Posterior vena cava (tissue), 2 donors: ENCODE measurements around the gene PGBD5. TPM values are rescaled to one million over a fixed set of nuclear protein-coding genes. Genes with fewer than 3 reads are reported as not detected.

ENCODE experiments used
- DNase-seq: peaks from one replicate; pipeline ENCODE4 v3.0.0-alpha.2; 2020; ENCODE audit warnings: low spot score
- intact Hi-C, 2 donors: fragments of 100-400 bp; cut with DNase I; formaldehyde crosslinking; loops; one replicate each; pipeline versions ENCODE4 v1.14.1 to v1.14.2; 2022 to 2023
- total RNA-seq, 2 donors: library from RNA; stranded (reverse); fragmentation: NEBNext Ultra II Directional; extraction: Animal tissue kit (Norgen Biotek cat#: 25700); gene quantifications; one replicate each; pipeline ENCODE4 v1.2.1, GENCODE V29; 2021
- donor health status: DM: yes; HTN: yes; CAD: no.
- donor health status: DM: yes; HTN: yes; CAD: no.

The PGBD5 gene
- total RNA-seq, 2 donors from 2014 or later: 0.43 to 0.56 TPM

DNA sequence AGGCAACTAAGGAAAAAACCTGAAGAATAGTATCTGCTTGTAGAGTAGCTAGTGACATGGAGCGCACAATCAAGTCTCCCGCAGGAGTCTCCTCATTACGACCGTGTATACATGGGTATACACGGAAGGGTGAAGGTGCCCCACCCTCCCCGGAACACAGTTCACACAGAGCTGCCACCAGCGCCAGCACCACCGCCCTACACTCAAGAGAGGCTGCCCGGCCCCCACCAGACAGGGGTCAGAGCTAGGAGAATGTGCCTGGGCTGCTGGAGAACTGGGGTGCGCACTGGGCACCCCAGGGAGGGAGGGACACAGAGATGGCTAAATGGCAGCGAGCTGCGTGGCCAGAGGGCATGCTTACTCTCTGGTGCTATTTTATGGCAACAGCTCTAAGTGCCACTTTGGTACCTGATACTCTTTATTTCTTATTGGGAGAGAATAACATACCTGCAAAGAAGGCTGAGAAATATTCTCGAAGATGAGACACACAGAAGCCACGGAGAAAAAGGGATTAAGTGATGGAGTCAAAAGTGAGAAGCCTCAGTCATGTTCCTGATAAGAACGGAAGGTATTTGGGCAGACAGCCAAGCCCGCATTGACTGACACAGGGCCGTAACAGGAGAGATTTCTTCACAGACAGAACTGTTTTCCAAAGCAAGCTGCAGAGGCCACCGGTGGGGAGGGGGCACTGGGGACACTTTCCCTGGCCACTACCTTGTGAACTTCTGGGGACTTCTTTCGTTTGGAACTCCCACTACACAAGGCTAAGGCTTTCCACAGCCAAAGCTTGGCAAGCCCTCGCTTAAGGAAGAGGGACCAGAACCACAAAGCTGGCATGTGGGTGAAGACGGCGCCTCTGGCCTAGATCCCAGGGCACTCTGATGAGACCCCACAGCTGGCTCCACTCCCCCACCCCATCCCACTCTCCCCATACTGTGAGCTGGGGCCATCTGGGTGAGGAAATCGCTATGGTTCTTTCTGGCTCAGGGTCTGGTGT, 108.0 kb downstream of the PGBD5 start:
- DNase-seq: peak; percentile 64
- intact Hi-C loops: no loop called here

DNA sequence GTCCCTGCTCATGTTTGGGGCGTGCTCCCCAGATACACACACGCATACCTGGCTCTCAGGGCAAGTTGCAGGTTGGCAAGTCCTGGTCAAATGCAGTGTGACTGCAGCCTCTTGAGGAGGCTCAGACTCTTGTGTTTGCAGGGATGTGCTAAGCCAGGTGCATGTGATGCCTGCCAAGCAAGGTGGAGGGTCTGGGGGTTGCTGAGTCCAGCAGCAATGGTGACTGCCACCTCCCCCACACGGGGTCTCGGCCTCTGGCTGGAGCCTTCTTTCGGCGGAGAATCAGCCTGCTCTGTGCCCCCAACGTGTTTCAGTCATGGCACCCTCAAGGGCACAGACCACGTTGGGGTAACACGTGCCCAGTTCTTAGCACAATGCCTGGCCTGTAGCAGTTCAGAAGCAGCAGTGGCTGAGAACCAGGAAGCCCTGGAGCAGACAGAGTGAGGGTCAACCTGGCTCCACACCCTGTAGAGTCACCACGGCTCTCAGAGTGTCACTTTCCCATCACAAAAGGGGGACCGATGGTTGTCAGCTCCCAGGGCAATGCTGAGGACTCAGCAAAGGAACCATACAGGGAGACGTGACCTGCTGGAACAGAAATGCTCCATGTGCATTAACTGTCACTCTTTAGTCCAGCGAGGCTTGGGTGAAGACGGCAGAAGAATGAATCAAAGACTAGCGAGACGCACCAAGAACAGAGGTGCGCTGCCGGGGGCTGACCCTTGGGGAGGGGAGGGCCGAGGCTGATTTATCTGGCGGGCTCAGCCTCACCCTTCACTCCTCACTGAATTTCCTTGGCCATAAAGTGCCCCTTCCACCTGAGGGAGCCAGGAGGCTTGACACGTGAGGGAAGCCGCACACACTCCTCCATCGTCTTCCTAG, 109.0 kb downstream of the PGBD5 start:
- intact Hi-C loops: no loop called here
- DNase-seq: peak; percentile 74

DNA sequence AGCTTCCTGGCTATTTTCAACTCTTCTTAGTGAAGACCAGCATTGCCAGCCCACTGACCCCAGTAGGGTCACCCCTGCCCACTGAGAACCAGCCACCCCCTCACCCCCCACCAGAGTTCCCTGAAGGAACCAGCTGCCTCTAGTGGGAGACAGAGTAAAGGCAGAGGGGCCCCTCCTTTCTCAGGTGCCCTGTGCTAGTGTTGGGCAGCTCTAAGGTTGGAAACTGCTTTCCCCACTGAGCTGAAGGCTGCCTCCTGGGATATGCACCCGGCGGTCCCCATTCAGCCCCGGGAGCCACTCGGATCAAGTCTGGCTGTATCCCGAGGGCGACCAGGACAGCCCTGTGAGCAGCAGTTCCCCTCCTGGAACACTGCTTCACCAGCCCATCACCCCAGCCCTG, 111.0 kb downstream of the PGBD5 start:
- peak; percentile 52 for DNase-seq
- intact Hi-C loops: no loop called here

DNA sequence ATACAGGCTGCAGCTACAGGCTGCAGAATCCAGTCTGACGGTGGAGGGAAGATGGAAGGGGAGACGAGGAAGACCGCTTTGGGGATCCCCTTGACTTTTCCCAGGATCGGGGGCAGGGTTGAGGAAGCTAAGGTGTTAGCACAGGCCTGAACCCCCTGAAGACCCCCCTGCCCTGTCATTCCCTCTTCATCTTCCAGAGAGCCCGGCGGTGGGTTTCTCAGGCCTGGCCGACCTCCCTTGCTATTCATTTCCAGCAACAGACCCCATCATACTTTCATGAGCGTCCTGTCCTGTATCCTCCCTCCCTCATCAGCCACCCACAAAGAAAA, 112.0 kb downstream of the PGBD5 start:
- DNase-seq: peak; percentile 42
- intact Hi-C loops: loop anchor here in 1 of 2 donors (5.0 kb wide), 1 partner anchor 652 kb away; no protein-coding TSS in a partner anchor

DNA sequence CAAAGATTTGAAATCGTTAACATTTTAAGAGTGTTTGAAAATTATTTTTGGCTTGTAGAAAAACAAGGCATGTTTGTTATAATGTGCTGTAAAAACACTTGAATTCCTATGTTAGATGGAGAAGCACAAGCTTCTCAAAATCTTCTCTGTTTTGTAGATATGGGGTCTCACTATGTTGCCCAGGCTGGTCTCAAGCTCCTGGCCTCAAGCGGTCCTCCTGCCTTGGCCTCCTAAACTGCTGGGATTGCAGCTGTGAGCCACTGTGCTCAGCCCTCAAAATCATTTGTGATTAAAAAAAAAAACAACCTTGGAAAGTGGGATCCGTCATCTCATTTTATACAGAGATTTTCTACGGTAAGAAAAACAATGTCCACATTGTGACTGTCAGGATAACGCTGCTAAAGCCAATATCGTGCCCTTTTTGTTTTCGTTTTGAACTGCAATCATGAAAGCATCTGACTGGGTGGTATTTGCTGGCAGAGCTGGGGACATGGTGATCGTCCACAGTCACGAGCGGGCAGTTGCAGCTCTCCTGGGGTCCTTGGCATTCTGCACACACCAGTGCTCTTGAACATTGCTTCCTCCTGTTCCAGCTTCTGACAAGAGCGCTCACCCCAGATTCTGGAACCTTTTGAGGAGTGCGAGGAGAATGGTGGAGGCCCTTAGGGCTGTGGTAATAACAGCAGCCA, 112.5 kb downstream of the PGBD5 start:
- intact Hi-C loops: loop anchor here in 1 of 2 donors (5.0 kb wide), 1 partner anchor 651 kb away; no protein-coding TSS in a partner anchor
- peak; percentile 68 for DNase-seq

DNA sequence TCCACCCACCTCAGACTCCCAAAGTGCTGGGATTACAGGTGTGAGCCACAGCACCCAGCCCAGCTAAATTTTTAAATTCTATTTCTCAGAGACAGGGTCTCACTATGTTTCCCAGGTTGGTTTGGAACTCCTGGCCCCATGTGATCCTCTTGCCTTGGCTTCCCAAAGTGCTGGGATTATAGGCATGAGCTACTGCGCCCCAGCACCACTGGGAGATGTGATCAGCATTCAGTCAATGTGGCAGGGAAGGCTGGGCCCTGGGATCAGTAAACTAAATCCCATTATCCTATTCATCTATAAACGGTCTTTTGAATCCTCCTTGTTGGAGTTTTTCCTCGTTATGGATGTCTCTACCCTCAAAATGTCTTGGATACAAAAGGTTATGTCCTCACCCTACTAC, 113.5 kb downstream of the PGBD5 start:
- DNase-seq: peak; percentile 14
- intact Hi-C loops: loop anchor here in 1 of 2 donors (5.0 kb wide), 1 partner anchor 650 kb away; no protein-coding TSS in a partner anchor

DNA sequence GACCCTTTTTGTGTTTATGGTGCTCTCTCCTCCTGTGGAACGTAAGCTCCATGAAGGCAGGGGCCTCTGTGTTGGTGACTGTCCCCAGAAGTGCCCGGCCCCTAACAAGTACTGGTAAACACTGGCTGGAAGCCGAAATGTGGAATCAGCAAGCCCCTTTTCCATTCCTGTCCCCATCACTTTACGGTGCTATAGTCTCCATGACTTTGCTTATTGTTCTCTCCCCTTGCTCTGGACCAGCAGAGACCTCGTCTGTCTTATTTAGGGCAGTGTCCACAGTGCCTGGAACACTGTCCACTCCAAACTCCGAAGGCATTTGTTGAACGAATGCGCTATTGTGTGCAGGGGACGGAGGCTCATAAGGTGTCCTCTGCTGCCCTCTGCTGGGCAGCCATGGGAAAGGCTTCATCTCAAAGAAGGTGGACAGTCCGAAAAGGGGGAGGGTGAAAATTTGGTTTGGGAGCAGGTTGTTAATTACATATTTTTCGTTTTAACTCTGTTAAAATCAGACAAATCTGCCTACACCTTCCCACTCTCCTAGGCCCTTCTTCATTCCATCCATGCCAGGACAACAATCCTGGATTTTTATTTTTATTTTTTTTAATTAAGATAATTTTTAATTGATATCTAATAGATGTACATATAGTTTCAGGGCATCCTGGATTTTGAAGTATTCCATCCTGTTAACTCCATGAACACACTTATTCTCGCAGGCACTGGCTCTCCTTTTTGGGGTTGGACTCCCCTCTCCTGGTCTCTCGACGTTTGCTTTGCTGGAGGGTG, 115.6 kb downstream of the PGBD5 start:
- intact Hi-C loops: loop anchor here in 1 of 2 donors (5.0 kb wide), 1 partner anchor 648 kb away; no protein-coding TSS in a partner anchor
- DNase-seq: peak; percentile 92

DNA sequence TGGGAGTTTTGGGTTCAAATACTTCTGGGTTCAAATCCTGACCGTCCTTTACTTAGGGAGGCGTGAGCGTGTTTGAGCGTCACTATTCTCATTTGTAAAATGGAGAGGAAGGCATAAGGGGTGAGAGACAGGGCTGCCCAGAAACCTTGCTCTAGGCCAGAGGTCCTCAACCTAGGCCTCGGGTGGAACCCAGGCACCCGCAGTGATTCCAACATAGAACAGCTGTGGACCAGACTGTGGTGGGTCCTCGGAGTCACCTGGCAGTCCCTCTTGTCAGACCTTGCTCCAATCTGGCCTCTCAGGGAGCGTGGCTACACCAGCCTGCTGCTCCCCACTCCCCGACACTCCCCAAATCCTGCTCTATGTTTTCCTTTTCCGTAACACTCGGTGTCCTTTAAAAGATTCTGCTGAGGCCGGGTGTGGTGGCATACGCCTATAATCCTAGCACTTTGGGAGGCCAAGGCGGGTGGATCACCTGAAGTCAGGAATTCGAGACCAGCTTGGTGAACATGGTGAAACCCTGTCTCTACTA, 116.4 kb downstream of the PGBD5 start:
- intact Hi-C loops: loop anchor here (5.0 kb wide), 1 partner anchor 647 kb away; no protein-coding TSS in a partner anchor
- peak; percentile 74 for DNase-seq

DNA sequence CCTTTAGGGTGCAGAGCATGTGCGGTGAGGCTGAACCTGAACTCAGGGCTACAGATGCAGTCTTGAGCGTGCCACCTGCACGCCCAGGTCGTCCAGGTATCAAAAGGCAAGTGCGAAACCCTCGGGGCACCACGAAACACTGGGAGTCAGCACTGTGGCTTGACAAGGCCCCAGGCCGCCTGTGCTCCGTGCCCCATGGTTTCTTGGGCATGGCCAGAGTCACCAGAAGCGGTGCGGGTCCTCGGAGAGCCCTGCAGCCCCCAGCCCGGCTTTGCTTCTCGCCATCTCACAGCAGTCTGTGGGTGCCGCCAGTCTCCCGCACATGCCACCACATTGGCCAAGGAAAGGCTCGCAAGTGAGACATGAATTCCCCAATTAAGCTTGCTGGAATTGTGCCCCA, 117.3 kb downstream of the PGBD5 start:
- intact Hi-C loops: loop anchor here in 1 of 2 donors (5.0 kb wide), 1 partner anchor 647 kb away; no protein-coding TSS in a partner anchor
- peak; percentile 77 for DNase-seq

DNA sequence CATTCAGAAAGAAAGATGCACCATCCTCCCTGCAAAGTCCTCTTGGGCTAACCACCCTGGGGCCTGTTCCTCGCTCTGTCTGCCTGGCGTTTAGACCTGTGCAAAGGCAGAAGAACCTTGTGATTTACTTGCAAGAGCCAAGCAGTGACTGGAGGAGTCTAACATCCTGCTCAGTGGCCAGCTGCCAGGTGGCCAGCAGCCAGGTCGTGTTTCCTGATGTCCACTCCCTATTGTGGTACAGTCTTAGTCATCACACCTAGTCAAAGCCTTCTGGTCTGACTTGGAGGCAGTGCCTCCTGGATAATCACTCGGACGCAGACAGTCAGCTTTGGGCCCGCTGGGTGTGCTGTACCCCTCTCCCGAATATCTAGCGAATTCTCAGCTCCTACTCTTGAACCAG, 118.1 kb downstream of the PGBD5 start:
- intact Hi-C loops: loop anchor here in 1 of 2 donors (5.0 kb wide), 1 partner anchor 646 kb away; no protein-coding TSS in a partner anchor
- DNase-seq: peak; percentile 91

DNA sequence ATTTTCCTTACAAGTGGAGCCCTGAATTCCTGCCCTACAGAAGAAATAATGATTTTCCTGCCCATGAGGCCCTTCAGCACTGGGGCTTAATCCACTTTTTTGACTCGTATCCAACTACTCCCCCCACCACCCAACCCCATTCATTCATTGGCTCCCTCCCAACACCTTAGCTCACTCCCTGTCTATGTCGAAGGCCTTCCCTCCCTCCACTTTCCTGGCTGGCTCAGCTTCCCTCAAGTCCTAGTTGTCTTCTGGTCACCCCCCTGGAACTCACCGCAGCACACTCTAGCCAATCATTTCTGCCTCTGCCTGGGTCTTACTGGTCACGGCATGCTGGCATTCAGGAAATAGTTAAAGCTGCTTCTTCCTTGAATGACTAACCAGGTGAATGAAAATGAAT, 118.9 kb downstream of the PGBD5 start:
- peak; percentile 58 for DNase-seq
- intact Hi-C loops: loop anchor here in 1 of 2 donors (5.0 kb wide), 1 partner anchor 645 kb away; no protein-coding TSS in a partner anchor

DNA sequence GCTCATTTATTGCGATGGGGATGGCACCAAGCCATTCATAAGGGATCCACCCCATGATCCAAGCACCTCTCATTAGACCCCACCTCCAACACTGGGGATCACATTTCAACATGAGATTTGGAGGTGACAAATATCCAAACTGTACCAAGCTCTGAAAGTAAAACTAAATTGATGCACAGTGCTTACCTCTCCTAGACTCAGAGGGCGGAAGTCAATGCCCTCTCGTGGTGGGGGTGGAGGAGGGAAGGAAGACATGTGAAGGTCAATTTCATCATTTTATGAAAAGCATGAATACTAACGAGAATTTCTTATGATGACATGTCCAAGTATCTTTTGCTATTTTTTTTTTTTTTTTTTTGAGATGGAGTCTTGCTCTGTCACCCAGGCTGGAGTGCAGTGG, 120.0 kb downstream of the PGBD5 start:
- intact Hi-C loops: loop anchor here in 1 of 2 donors (5.0 kb wide), 1 partner anchor 644 kb away; no protein-coding TSS in a partner anchor
- DNase-seq: peak; percentile 11

DNA sequence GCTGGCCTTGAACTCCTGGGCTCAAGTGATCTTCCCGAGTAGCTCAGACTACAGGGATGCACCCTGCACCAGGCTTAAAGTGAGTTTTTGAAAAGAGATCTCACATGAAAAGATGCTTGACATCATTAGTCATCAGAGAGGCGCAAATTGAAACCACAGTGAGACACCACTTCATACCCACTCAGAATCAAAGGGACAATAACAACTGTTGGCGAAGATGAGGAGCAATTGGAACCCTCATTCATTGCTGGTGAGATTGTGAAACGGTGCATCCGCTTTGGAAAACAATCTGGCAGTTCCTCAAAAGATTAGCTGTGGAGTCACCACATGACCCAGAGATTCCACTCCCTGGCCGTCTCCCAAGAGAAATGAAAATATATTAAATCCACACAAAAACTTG, 122.3 kb downstream of the PGBD5 start:
- intact Hi-C loops: no loop called here
- DNase-seq: no peak

DNA sequence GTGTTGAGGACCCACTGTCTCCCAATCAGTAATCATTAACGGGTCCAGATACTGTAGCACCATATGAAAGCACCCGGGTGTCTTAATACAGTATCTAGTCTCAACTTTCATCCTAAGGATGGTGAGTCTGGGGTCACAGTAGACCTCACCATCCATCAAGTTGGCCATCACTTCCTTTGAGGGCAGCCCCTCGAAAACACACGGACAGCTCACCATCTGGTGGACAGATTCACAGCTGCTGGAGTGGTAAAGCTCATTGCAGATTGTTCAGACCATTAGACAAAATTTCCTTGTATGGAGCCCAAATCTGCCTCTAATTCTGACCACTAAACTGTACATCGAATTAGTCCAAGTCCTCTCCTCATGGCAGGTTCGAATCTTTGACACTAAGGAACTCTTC, 123.1 kb downstream of the PGBD5 start:
- no peak for DNase-seq
- intact Hi-C loops: no loop called here

DNA sequence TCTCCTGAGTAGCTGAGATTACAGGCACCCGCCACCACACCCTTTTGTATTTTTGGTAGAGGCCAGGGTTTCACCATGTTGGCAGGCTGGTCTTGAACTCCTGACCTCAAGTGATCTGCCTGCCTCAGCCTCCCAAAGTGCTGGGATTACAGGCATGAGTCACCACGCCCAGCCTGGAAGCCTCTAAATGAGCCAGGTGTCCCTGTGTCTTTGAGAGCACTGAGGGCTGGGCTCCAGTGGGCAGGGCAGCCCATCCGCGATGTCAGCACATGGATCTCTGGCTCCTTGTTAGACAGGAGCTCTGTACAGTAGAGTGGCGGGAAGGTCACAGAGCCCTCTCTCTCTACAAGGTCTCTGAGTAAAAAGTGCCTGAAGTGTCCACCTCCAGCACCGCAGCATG, 124.3 kb downstream of the PGBD5 start:
- intact Hi-C loops: no loop called here
- peak; percentile 36 for DNase-seq

DNA sequence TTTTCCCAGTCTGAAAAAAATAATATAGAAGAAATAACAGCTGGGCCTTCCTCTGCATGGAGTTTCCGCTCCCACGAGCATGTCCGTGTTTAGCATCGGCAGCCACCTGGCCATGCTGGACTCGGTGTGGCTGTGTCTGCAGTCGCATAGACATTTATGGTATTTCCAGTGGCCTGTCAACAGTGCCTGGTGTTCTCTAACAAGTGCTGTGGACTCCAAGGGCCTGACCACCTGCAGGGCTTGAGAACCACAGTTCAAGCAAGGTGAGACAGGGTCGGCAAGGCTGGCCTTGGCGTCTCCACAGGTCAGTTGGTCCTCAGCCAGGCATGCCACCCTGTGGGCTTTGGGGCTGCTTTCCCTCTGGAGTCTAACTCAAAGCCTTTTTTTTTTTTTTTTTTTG, 124.8 kb downstream of the PGBD5 start:
- DNase-seq: peak; percentile 41
- intact Hi-C loops: no loop called here

DNA sequence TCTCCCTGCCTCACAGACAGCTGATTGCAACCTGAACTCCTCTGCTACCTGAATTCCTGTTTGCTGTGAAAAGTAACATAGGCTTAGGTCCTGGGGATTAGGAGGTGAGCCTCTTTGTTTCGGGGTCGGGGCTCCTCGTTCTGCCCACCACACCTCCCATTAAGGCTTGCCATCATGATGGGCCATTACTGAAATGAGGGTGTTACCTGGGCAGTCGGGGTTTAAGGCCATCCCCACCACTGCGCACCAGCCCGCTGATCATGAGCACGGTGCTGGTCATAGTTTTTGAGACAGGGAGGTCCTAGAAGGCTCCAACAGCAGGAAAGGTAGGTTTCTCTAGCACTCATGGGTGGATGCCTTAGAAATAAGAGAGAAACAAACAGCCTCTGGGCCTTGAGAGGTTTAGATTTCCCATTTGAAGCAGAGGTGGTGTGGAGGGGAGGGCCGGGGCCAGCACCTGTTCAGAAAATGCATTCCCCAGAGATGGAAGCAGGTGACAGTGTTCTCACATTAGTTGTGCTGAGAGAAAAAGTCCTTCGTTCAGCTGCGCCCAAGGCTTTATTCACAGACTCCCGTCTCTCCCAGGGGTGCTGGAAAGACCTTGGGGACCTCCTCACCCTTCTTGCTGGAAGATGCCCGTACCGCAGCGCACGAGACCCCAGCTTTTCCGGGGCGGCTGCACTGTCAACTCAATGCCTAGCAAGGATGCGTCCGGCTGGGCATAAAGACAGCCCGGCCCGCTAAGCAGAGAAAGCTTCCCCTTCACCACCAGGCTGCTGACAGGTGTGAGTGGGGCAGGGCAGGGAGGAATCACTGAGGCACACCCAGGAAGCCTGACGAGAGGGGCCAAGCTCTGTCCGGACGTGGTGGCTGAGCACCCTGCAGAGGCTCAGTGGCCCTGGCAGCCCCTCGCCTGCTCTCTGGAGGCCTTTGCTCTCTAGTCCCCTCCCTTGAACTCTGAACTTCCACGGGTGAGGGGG, 125.5 kb downstream of the PGBD5 start:
- DNase-seq: peak; percentile 71
- intact Hi-C loops: no loop called here
